SK-N-DZ (cell line): ENCODE results near the gene G2E3. TPM values are rescaled to one million over a fixed set of nuclear protein-coding genes. Genes with fewer than 3 reads are reported as not detected.
A peak's percentile ranks its signal among the peaks of the same experiment; 100 is the strongest.
"Not testable (repeated sequence)": the region's sequence is repeated elsewhere in the genome, so short reads cannot be mapped to it uniquely, and the experiment has no call there.

Experiments
- DNase-seq: peaks from one replicate; pipeline ENCODE4 v3.0.0-alpha.2; 2015; ENCODE audit warnings: low spot score
- polyA plus RNA-seq, 2 experiments: library from polyadenylated mRNA; depleted of rRNA; stranded (reverse); fragments of >200 nt; gene quantifications; 2 replicates each; pipeline ENCODE4 v1.2.3, GENCODE V29; 2014

Gene G2E3, protein sequence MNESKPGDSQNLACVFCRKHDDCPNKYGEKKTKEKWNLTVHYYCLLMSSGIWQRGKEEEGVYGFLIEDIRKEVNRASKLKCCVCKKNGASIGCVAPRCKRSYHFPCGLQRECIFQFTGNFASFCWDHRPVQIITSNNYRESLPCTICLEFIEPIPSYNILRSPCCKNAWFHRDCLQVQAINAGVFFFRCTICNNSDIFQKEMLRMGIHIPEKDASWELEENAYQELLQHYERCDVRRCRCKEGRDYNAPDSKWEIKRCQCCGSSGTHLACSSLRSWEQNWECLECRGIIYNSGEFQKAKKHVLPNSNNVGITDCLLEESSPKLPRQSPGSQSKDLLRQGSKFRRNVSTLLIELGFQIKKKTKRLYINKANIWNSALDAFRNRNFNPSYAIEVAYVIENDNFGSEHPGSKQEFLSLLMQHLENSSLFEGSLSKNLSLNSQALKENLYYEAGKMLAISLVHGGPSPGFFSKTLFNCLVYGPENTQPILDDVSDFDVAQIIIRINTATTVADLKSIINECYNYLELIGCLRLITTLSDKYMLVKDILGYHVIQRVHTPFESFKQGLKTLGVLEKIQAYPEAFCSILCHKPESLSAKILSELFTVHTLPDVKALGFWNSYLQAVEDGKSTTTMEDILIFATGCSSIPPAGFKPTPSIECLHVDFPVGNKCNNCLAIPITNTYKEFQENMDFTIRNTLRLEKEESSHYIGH
- 25.6 and 33.3 TPM in 2 replicates for polyA plus RNA-seq (2014; cell fraction: cytosol; rRNA removed)
- polyA plus RNA-seq (2014; cell fraction: nucleus; rRNA removed): 28.9 and 37.7 TPM in 2 replicates

DNA sequence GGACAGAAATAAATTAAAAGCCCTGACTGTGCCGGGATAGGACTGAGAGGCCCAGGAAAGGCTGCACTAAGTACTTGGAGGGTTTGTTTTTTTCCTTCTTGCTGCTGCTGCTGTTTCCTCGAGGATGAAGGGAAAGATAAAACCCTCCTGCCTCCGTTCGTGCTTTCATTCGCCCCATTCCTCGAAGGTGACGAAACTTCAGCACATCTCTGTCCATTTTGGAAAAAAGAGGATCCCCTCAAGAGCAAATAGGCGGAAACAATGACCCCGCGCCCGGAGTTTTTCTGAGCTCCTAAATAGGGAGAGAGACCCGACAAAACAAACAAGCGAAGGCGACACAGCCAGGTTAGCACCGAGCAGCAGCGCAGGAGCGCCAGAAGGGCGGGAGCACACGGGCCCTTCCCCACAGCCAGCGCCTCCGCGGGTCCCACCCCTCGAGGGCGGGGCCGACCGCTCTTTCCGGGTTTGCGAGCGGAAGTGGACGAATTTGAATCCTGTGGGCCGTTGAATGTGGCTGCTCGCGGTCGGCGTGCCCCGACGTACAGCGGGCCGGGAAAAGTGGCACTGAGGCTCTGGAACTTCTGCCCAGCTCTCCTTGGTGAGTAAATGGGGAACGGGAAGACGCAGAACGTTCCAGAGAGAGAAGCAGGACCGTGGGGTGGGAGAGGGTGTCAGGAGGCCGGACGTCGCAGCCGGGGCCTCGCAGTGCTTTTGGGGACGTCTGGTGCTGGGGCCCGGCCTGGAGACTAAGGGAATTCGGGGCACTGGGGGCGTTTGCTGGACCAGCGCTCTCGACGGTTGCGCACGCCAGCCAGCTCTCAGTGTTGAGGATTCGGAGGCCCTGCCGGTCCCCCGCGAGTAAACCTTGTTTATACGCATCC, at the start of gene G2E3:
TSS of gene G2E3 (plus strand) at position 484 of the 881 bp plus-strand sequence. CDS start 21,922 bp downstream, outside the sequence.
- peak; percentile 90 for DNase-seq

DNA sequence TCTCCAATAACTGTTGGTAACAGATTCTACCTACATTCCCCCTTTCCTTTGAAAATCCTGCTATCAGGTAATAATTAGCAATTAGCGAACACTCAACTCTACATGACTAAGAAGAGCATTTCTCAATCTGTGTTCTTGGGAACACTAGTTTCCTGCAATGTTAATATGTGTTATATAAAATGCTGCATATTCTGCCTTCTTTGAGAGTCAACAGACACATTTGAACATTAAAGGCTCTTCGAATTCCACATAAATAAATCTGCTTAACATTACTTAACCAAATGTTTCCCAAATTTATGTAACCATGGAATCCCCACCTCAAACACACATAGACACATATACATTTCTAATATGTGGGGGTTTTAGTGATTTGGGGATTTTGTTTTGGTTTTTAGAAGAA, 41.2 kb upstream of the G2E3 start:
- no peak for DNase-seq

- DNase-seq: no peak
Measured at GRCh38 chr14:30518867-30519560, 39.9 kb upstream of the G2E3 start.

GRCh38 chr14:30519961-30520360, 39.0 kb upstream of the G2E3 start:
- no peak for DNase-seq

- no peak for DNase-seq
Measured at GRCh38 chr14:30520536-30520935, 38.4 kb upstream of the G2E3 start.

DNA sequence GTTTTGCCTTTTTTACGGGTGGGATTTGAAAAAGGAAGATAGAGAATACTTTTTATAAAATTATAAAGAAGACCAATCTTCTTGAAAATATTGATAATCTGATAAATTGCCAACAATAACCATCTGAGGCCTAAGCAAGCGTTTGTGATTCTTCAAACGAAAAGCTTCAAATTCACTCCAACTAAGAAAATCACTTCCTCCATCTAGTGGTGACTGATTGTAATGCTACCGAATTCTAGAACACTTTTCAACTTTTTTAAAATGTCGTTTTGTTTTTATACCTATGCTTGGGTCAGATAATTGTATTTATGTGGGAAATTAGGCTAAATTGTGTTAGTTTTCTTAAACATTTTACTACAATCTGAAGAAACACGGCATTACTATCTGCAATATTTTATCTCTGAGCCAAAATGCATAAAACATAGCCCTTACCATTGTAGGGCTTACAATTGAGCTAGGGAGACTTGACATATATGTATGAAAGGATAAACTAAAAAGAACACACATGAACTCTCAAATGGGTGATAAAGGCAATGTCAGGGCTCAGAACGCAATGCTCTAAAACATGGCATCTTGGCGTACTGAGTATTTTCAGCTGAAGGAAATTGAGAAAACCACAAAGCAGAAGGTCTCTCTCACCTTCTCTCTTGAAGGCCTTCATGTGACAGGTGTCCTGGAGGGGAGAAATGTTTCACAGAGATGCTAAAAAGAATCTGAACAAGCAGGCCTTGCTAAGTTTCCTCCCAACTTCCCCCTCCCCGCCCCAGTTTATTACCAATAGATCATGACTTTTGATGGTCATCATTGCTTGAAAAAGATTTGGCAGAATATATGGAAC, 36.8 kb upstream of the G2E3 start:
- DNase-seq: peak; percentile 46

DNA sequence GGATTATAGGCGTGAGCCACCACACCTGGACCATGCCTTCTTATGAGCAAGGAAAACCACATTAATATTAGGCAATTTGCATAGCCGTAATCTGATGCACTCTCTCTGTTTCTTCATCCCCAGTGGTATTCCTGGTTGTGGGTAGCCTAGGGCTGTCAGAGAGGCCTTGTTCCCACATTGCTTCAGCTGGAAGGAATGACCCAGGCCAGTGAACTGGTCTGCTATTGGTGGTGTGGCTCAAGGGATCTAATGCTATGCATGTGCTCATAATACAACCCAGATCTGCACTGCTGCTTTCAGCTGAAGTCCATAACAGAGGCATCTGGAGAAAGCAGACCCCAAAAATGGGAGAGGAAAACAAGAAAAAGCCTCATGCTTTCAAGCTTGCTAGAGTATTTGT, 33.1 kb upstream of the G2E3 start:
- no peak for DNase-seq

GRCh38 chr14:30527196-30527595, 31.8 kb upstream of the G2E3 start:
- DNase-seq: no peak

GRCh38 chr14:30528119-30528518, 30.8 kb upstream of the G2E3 start:
- DNase-seq: no peak

GRCh38 chr14:30528778-30529642, 29.9 kb upstream of the G2E3 start:
- no peak for DNase-seq

DNA sequence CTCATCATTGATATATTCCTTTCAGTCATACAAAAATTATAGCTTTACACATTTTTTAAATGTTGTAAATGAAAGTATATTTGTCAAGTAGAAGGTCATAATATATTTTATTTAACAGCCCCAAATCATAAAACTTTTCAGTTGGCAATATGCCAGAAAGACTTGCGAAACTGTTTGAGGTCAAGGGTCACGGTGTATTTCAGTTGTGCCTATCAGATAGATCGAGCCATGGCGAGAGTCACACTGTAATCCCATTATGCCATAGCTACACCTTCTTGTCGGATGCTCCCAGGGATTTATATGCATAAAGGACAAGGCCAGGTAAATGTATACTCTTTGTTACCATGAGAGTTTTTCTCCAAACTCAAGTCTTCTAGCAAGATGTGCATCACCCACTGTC, 26.7 kb upstream of the G2E3 start:
- DNase-seq: no peak

DNA sequence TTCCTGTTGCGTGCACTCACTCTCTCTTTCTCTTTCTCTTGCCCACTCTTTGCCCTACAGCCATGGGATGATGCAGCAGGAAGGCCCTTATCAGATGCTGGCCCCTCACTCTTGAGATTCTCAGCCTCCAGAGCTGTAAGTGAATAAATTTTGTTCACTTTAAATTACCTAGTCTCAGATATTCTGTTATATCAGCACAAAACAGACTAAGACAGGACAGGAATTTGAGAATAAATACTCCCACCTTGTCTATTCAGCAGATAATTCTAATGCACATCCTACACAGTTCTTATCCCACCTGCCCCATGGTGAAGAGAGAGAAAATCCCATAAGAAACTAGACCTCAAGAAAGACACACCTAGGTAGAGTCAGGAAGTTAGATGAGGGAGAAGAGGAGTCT, 25.8 kb upstream of the G2E3 start:
- DNase-seq: no peak

- DNase-seq: no peak
Measured at GRCh38 chr14:30541318-30541717, 17.6 kb upstream of the G2E3 start.

GRCh38 chr14:30546735-30547134, 12.2 kb upstream of the G2E3 start:
- DNase-seq: not testable (repeated sequence)

DNA sequence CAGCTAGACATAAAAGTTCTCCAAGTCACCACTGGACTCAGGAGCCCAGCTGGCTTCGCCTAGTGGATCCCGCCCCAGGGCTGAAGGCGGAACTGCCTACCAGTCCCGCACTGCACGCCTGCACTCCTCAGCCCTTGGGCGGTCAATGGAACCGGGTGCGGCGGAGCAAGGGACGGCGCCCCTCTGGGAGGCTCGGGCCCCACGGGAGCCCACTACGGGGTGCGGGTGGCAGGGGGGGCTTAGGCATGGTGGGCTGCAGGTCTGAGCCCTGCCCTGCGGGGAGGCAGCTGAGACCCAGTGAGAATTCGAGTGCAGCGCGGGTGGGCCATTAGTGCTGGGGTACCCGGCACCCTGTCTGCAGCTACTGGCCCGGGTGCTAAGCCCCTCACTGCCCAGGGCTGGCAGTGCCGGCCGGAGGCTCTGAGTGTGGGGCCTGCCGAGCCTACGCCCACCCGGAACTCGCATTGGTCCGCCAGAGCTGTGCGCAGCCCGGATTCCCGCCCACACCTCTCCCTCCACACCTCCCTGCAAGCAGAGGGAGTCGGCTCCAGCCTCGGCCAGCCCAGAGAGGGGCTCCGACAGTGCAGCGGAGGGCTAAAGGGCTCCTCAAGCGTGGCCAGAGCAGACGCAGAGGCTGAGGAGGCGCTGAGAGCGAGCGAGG, 11.4 kb upstream of the G2E3 start:
- no peak for DNase-seq

DNA sequence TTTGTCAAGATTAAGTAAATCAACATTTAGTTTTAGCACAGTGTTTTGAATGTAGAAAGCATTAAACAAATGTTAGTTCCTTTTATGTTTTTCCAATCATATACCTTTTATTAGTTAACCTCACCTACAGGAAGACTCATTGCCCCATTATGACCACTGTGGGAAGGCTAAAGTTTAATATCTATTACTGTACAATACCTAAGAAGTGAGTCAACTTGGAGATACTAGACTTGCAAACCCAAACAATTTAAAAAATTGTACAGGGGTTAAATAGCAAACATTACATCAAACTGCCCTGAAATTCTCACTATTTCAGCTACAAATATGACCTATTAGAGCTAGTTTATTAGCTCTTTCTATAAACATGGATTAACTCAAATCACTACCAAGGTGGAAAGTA, 8.6 kb upstream of the G2E3 start:
- DNase-seq: no peak

- no peak for DNase-seq
Measured at GRCh38 chr14:30551460-30551859, 7.5 kb upstream of the G2E3 start.

GRCh38 chr14:30553311-30553989, 5.5 kb upstream of the G2E3 start:
- no peak for DNase-seq
